Liver (tissue), 3 donors: ENCODE data around the gene PYCARD.

ENCODE experiments used
- EGR1 ChIP-seq, 2 donors: IDR thresholded peaks; 2 replicates each; pipeline ENCODE4 v1.6.1; 2016 to 2018; ENCODE audit warnings: antibody characterized with exemption in 2 of 2, low read depth in 2 of 2
- FOXA1 ChIP-seq: IDR thresholded peaks from 2 replicates; pipeline ENCODE4 v1.6.1; 2016; ENCODE audit warnings: antibody characterized with exemption
- JUND ChIP-seq, 2 donors: IDR thresholded peaks; 2 replicates each; pipeline ENCODE4 v1.6.1; 2016; ENCODE audit warnings: antibody characterized with exemption in 2 of 2
- MAX ChIP-seq: IDR thresholded peaks from 2 replicates; pipeline ENCODE4 v1.6.1; 2016; ENCODE audit warnings: antibody characterized with exemption
- NR2F2 ChIP-seq: IDR thresholded peaks from 2 replicates; pipeline ENCODE4 v1.6.1; 2016; ENCODE audit warnings: antibody characterized with exemption
- REST ChIP-seq: IDR thresholded peaks from 2 replicates; pipeline ENCODE4 v1.6.1; 2016; ENCODE audit warnings: antibody characterized with exemption, mild to moderate bottlenecking
- RXRA ChIP-seq, 2 donors: IDR thresholded peaks; 2 replicates each; pipeline ENCODE4 v1.6.1; 2017 to 2018; ENCODE audit warnings: antibody characterized with exemption in 2 of 2, mild to moderate bottlenecking in 1 of 2
- SP1 ChIP-seq: IDR thresholded peaks from 2 replicates; pipeline ENCODE4 v1.6.1; 2018; ENCODE audit warnings: antibody characterized with exemption, mild to moderate bottlenecking
- TAF1 ChIP-seq: conservative IDR thresholded peaks from 2 replicates; pipeline ENCODE4 v1.6.1; 2016; ENCODE audit warnings: antibody characterized with exemption, mild to moderate bottlenecking
- YY1 ChIP-seq: IDR thresholded peaks from 2 replicates; pipeline ENCODE4 v1.6.1; 2016; ENCODE audit warnings: antibody characterized with exemption, mild to moderate bottlenecking
- TF ChIP-seq, protein P1 (sequence below): fragments of 150-350 bp; IDR thresholded peaks from 2 replicates; pipeline ENCODE4 v1.5.1; 2017; ENCODE audit warnings: improper control_type of control experiment, low read depth, low read length; ENCODE audit not compliant: missing input control
- TF ChIP-seq, protein P2 (sequence below): IDR thresholded peaks from 2 replicates; pipeline ENCODE4 v1.6.1; 2016; ENCODE audit warnings: antibody characterized with exemption
- donor health status: healthy.
- donor health status: healthy.

- TF ChIP-seq, protein P1, sequence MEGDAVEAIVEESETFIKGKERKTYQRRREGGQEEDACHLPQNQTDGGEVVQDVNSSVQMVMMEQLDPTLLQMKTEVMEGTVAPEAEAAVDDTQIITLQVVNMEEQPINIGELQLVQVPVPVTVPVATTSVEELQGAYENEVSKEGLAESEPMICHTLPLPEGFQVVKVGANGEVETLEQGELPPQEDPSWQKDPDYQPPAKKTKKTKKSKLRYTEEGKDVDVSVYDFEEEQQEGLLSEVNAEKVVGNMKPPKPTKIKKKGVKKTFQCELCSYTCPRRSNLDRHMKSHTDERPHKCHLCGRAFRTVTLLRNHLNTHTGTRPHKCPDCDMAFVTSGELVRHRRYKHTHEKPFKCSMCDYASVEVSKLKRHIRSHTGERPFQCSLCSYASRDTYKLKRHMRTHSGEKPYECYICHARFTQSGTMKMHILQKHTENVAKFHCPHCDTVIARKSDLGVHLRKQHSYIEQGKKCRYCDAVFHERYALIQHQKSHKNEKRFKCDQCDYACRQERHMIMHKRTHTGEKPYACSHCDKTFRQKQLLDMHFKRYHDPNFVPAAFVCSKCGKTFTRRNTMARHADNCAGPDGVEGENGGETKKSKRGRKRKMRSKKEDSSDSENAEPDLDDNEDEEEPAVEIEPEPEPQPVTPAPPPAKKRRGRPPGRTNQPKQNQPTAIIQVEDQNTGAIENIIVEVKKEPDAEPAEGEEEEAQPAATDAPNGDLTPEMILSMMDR: no peak
- no peak for TF ChIP-seq FOXA1
- TF ChIP-seq SP1: no peak
- no peak for TF ChIP-seq TAF1
- no peak for TF ChIP-seq RXRA (IDR thresholded peaks at IDR 0.05)
- TF ChIP-seq EGR1 (IDR thresholded peaks at IDR 0.05; ENCODE audit: low read depth in 2 of 2): no peak
- TF ChIP-seq MAX: no peak
- no peak for TF ChIP-seq NR2F2
- TF ChIP-seq REST: no peak
- no peak for TF ChIP-seq JUND (IDR thresholded peaks at IDR 0.05)
- TF ChIP-seq, protein P2, sequence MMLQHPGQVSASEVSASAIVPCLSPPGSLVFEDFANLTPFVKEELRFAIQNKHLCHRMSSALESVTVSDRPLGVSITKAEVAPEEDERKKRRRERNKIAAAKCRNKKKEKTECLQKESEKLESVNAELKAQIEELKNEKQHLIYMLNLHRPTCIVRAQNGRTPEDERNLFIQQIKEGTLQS: no peak
- no peak for TF ChIP-seq YY1
Observed at GRCh38 chr16:31225193-31225592, 22.6 kb upstream of the PYCARD start.
